Chondrocyte (in vitro differentiated cells): ENCODE results near the gene GAA. TPM values are rescaled to one million over a fixed set of nuclear protein-coding genes. Genes with fewer than 3 reads are reported as not detected.

Source experiments
- DNase-seq: peaks from one replicate; pipeline ENCODE4 v3.0.0; 2021; ENCODE audit warnings: mixed read lengths, low spot score
- H3K27ac Mint-ChIP-seq: one replicate; pipeline ENCODE4 v1.8.0; 2021; ENCODE audit warnings: mild to moderate bottlenecking, moderate library complexity, mixed read lengths; ENCODE audit not compliant: unreplicated experiment
- H3K27me3 Mint-ChIP-seq: 2 replicates; pipeline ENCODE4 v1.8.0; 2021; ENCODE audit warnings: low read depth, mixed read lengths
- H3K36me3 Mint-ChIP-seq: 2 replicates; pipeline ENCODE4 v1.8.0; 2021; ENCODE audit warnings: low read depth, mixed read lengths
- H3K4me1 Mint-ChIP-seq: 2 replicates; pipeline ENCODE4 v1.8.0; 2021; ENCODE audit warnings: low read depth, mild to moderate bottlenecking, mixed read lengths
- H3K4me3 Mint-ChIP-seq: one replicate; pipeline ENCODE4 v1.8.0; 2021; ENCODE audit warnings: mild to moderate bottlenecking, moderate library complexity, mixed read lengths; ENCODE audit not compliant: unreplicated experiment
- H3K9me3 Mint-ChIP-seq: 2 replicates; pipeline ENCODE4 v1.8.0; 2021; ENCODE audit warnings: low read depth, mixed read lengths
- CTCF ChIP-seq: fragments of 200-600 bp; sonication (generic); IDR thresholded peaks from 2 replicates; pipeline ENCODE4 v1.5.0; 2021; ENCODE audit warnings: antibody characterized with exemption, mild to moderate bottlenecking, moderate library complexity
- total RNA-seq: library from RNA; stranded (reverse); gene quantifications from 3 replicates; pipeline ENCODE4 v1.2.1, GENCODE V29; 2021

Gene GAA
- total RNA-seq, 1 donor from 2014 or later, result 45.7 TPM

GRCh38 chr17:80097127-80097621, 4.2 kb upstream of the GAA start:
- no peaks in the 10 kb centered on the region for H3K9me3 Mint-ChIP-seq
- peaks cover 8% of the 10 kb centered on the region for H3K4me1 Mint-ChIP-seq
- no peak for DNase-seq
- H3K36me3 Mint-ChIP-seq, result no peaks in the 10 kb centered on the region
- H3K27ac Mint-ChIP-seq, result no peak overlapping the region
- H3K27me3 Mint-ChIP-seq, result no peaks in the 10 kb centered on the region
- H3K4me3 Mint-ChIP-seq, result no peak overlapping the region
- TF ChIP-seq CTCF, result no peak

- no peaks in the 10 kb centered on the region for H3K9me3 Mint-ChIP-seq
Observed at GRCh38 chr17:80097844-80098691, 3.3 kb upstream of the GAA start.

GRCh38 chr17:80099291-80100034, 1.9 kb upstream of the GAA start:
- DNase-seq, result no peak
- no peaks in the 10 kb centered on the region for H3K27me3 Mint-ChIP-seq
- no peak overlapping the region for H3K4me3 Mint-ChIP-seq

More at GRCh38 chr17:80097844-80098691, 3.3 kb upstream of the GAA start:
- H3K27ac Mint-ChIP-seq, result peak overlapping the region; percentile 25
- no peak for DNase-seq
- TF ChIP-seq CTCF, result no peak
- H3K4me3 Mint-ChIP-seq, result no peak overlapping the region
- no peaks in the 10 kb centered on the region for H3K27me3 Mint-ChIP-seq
- peaks cover 14% of the 10 kb centered on the region for H3K4me1 Mint-ChIP-seq
- no peaks in the 10 kb centered on the region for H3K36me3 Mint-ChIP-seq

GRCh38 chr17:80100035-80100323, 1.4 kb upstream of the GAA start:
- Mint-ChIP-seq H3K4me3 (no peak overlapping the region), H3K9me3 (no peaks in the 10 kb centered on the region), H3K4me1 (peaks cover 14% of the 10 kb centered on the region)

More at GRCh38 chr17:80099291-80100034, 1.9 kb upstream of the GAA start:
- Mint-ChIP-seq H3K4me1 (peaks cover 14% of the 10 kb centered on the region), H3K9me3 (no peaks in the 10 kb centered on the region), H3K27ac (no peak overlapping the region), H3K36me3 (no peaks in the 10 kb centered on the region)
- TF ChIP-seq CTCF, result no peak

More at GRCh38 chr17:80100035-80100323, 1.4 kb upstream of the GAA start:
- no peak for TF ChIP-seq CTCF
- H3K27ac Mint-ChIP-seq, result no peak overlapping the region
- no peak for DNase-seq
- H3K27me3 Mint-ChIP-seq, result no peaks in the 10 kb centered on the region
- no peaks in the 10 kb centered on the region for H3K36me3 Mint-ChIP-seq
